ENCODE data around the gene CKAP4. TPM values are rescaled to one million over a fixed set of nuclear protein-coding genes. Genes with fewer than 3 reads are reported as not detected.

CKAP4 gene
- total RNA-seq, 1 experiment from 2014 or later = 101 TPM

DNA sequence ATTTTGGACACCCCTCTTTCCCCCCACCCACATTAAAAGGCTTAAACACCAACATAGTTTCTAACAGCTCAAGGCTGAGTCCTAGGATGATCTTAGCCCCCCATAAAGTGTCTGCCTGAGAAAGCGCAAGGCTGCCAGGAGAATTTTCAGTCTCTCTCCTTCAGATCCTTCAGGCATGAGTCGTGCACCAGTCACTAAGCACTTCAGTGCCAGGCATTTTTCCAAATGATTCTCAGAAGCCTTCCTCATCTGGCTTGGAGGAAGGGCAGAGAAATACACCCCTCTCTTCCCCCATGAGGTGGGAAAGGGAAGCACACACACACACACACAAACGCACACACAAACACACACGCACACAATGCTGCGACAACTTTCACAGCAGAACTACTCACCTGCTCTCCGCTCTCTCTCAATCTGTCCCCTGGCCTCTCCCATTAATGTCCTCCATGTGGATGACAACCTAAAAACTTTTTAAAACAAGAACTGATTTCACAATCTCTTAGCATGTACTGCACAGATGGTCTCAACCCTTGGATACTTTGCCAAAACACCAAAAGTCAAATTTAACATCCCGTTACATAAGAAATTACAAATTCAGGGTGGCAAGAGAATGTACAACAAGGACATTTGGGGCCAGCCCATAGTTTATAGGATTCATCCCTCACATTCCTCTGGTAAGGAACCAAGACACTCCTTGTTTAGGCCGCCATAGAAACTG lies 49.8 kb downstream of the CKAP4 start:
- H3K4me3 Mint-ChIP-seq (ENCODE audit: unreplicated experiment) = no peak overlapping the region
- POLR2A ChIA-PET = interaction anchor here (0.5 kb wide), 1 partner anchor 586 kb away, joined by 3 read pairs; no protein-coding TSS in a partner anchor
- TF ChIP-seq CTCF (IDR thresholded peaks at IDR 0.05; ENCODE audit: unreplicated experiment) = no peak
- H3K9me3 Mint-ChIP-seq (ENCODE audit: unreplicated experiment) = no peaks in the 10 kb centered on the region
- H3K27me3 Mint-ChIP-seq (ENCODE audit: insufficient read depth, unreplicated experiment) = no peaks in the 10 kb centered on the region
- H3K27ac Mint-ChIP-seq (ENCODE audit: low read depth, unreplicated experiment) = no peak overlapping the region
- H3K36me3 Mint-ChIP-seq (ENCODE audit: insufficient read depth, unreplicated experiment) = no peaks in the 10 kb centered on the region
- no TSS peak for BruUV-seq (replicated peaks)
- H3K4me1 Mint-ChIP-seq (ENCODE audit: insufficient read depth, unreplicated experiment) = peaks cover 6% of the 10 kb centered on the region
- DNase-seq (ENCODE audit: unreplicated experiment) = no peak
- intact Hi-C loops (cut with micrococcal nuclease) = no loop called here
- CTCF ChIA-PET = interaction anchor here (0.5 to 0.9 kb wide), 3 partner anchors 11 to 774 kb away, joined by 3 read pairs; no protein-coding TSS in a partner anchor

DNA sequence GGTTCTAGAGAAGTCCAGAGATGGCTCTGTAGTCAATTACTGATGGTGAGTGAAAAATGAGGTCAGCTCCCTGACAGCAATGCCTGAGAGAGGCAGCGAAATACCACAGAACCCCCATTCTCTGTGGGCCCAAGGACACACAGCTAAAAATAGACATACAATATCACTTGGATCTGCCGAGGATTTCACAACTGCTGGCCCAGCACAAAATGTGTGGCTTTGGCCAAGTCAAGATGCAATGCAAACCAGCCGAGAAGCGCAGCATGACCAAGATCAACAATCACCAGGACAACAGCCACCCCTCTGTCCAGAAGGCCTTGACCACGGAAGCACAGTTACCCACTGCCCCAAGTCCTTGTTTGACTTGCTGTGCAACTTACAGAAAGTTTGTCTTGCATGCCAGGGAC lies 52.2 kb downstream of the CKAP4 start:
- no peak for TF ChIP-seq CTCF (IDR thresholded peaks at IDR 0.05; ENCODE audit: unreplicated experiment)
- H3K27ac Mint-ChIP-seq (ENCODE audit: low read depth, unreplicated experiment) = no peak overlapping the region
- CTCF ChIA-PET = interaction anchor here (0.6 to 0.7 kb wide), 3 partner anchors 17 to 775 kb away, joined by 3 read pairs; no protein-coding TSS in a partner anchor
- POLR2A ChIA-PET = interaction anchor here (0.6 kb wide), 1 partner anchor 539 kb away, joined by 4 read pairs; no protein-coding TSS in a partner anchor
- intact Hi-C loops (cut with micrococcal nuclease) = no loop called here
- no peaks in the 10 kb centered on the region for H3K27me3 Mint-ChIP-seq (ENCODE audit: insufficient read depth, unreplicated experiment)
- no peak overlapping the region for H3K4me3 Mint-ChIP-seq (ENCODE audit: unreplicated experiment)
- BruUV-seq (replicated peaks) = no TSS peak
- H3K36me3 Mint-ChIP-seq (ENCODE audit: insufficient read depth, unreplicated experiment) = no peaks in the 10 kb centered on the region
- H3K4me1 Mint-ChIP-seq (ENCODE audit: insufficient read depth, unreplicated experiment) = peaks cover 6% of the 10 kb centered on the region
- peak; percentile 25 for DNase-seq (ENCODE audit: unreplicated experiment)
- H3K9me3 Mint-ChIP-seq (ENCODE audit: unreplicated experiment) = no peaks in the 10 kb centered on the region

DNA sequence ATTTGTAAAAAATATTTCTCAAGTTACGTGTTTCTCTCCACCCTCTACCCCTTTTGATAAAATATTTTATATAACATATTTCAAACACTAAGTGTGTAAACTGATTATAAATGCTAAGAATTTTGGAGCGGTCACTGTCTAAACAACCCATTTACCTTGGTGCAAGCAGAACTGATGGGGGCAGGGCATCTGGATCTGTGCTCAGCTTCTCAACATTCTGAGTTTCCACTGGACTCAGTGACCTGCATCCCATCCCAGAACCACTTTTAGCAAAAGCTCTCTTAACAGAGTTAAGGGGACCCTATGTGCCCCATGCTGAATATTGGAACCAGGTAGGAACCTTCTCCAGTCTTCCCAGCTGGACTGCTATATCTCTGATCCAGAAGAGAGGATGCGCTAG lies 53.5 kb downstream of the CKAP4 start:
- TF ChIP-seq CTCF (IDR thresholded peaks at IDR 0.05; ENCODE audit: unreplicated experiment) = no peak
- no peak overlapping the region for H3K27ac Mint-ChIP-seq (ENCODE audit: low read depth, unreplicated experiment)
- H3K27me3 Mint-ChIP-seq (ENCODE audit: insufficient read depth, unreplicated experiment) = no peaks in the 10 kb centered on the region
- no peak overlapping the region for H3K4me3 Mint-ChIP-seq (ENCODE audit: unreplicated experiment)
- peaks cover 6% of the 10 kb centered on the region for H3K4me1 Mint-ChIP-seq (ENCODE audit: insufficient read depth, unreplicated experiment)
- no peaks in the 10 kb centered on the region for H3K36me3 Mint-ChIP-seq (ENCODE audit: insufficient read depth, unreplicated experiment)
- no peak for DNase-seq (ENCODE audit: unreplicated experiment)
- intact Hi-C loops (cut with micrococcal nuclease) = no loop called here
- no TSS peak for BruUV-seq (replicated peaks)
- ChIA-PET POLR2A (interaction anchor here (0.5 kb wide), 2 partner anchors 44 to 1700 kb away, joined by 3 to 4 read pairs; no protein-coding TSS in a partner anchor), CTCF (interaction anchor here (0.9 to 1.0 kb wide), 2 partner anchors 10 to 32 kb away, joined by 3 read pairs; no protein-coding TSS in a partner anchor)
- H3K9me3 Mint-ChIP-seq (ENCODE audit: unreplicated experiment) = no peaks in the 10 kb centered on the region

GRCh38 chr12:106193394-106194215 lies 54.2 kb downstream of the CKAP4 start:
- no peak for TF ChIP-seq CTCF (IDR thresholded peaks at IDR 0.05; ENCODE audit: unreplicated experiment)
- no peak overlapping the region for H3K4me3 Mint-ChIP-seq (ENCODE audit: unreplicated experiment)
- POLR2A ChIA-PET = interaction anchor here (0.5 to 0.7 kb wide), 2 partner anchors 487 to 1699 kb away, joined by 3 to 4 read pairs; no protein-coding TSS in a partner anchor
- no peak for DNase-seq (ENCODE audit: unreplicated experiment)
- no peak overlapping the region for H3K27ac Mint-ChIP-seq (ENCODE audit: low read depth, unreplicated experiment)
- H3K27me3 Mint-ChIP-seq (ENCODE audit: insufficient read depth, unreplicated experiment) = no peaks in the 10 kb centered on the region
- intact Hi-C loops (cut with micrococcal nuclease) = no loop called here
- no peaks in the 10 kb centered on the region for H3K9me3 Mint-ChIP-seq (ENCODE audit: unreplicated experiment)
- CTCF ChIA-PET = interaction anchor here (0.8 to 1.0 kb wide), 2 partner anchors 10 to 773 kb away, joined by 3 read pairs; no protein-coding TSS in a partner anchor
- no TSS peak for BruUV-seq (replicated peaks)
- peaks cover 6% of the 10 kb centered on the region for H3K4me1 Mint-ChIP-seq (ENCODE audit: insufficient read depth, unreplicated experiment)
- no peaks in the 10 kb centered on the region for H3K36me3 Mint-ChIP-seq (ENCODE audit: insufficient read depth, unreplicated experiment)
